Tibial nerve (tissue), 4 donors: Measurements from ENCODE around the gene NPHP3. TPM values are rescaled to one million over a fixed set of nuclear protein-coding genes. Genes with fewer than 3 reads are reported as not detected.
A peak's percentile ranks its signal among the peaks of the same experiment; 100 is the strongest.

Experiments used
- DNase-seq, 2 donors: peaks; one replicate each; pipeline ENCODE4 v3.0.0-alpha.2; 2019; ENCODE audit warnings: low spot score in 2 of 2
- H3K27ac ChIP-seq, 4 donors: fragments of 200-600 bp; sonication (generic) in 3 of 4; one replicate each; pipeline ENCODE4 v1.5.1; 2017 to 2019; ENCODE audit warnings: mild to moderate bottlenecking in 1 of 4
- H3K27me3 ChIP-seq, 2 donors: fragments of 200-600 bp; sonication (generic) in 1 of 2; one replicate each; pipeline versions ENCODE4 v1.5.1 to v1.6.0; 2017 to 2019
- H3K36me3 ChIP-seq, 3 donors: fragments of 200-600 bp; sonication (generic); one replicate each; pipeline ENCODE4 v1.5.1; 2018 to 2019
- H3K4me1 ChIP-seq, 4 donors: fragments of 200-600 bp; sonication (generic) in 3 of 4; one replicate each; pipeline ENCODE4 v1.5.1; 2017 to 2019
- H3K4me3 ChIP-seq, 4 donors: fragments of 200-600 bp; sonication (generic) in 3 of 4; one replicate each; pipeline ENCODE4 v1.5.1; 2017 to 2019; ENCODE audit warnings: mild to moderate bottlenecking in 1 of 4, moderate library complexity in 1 of 4
- H3K9me3 ChIP-seq, 4 donors: fragments of 200-600 bp; sonication (generic) in 3 of 4; one replicate each; pipeline ENCODE4 v1.5.1; 2017 to 2019
- CTCF ChIP-seq, 5 experiments: fragments of 200-600 bp in 3 of 5; fragments of 450-650 bp in 2 of 5; sonication (generic) in 3 of 5; IDR thresholded peaks; one replicate each; pipeline ENCODE4 v1.5.1; 2016 to 2019; ENCODE audit warnings: antibody characterized with exemption in 5 of 5, mild to moderate bottlenecking in 3 of 5, moderate library complexity in 2 of 5
- EP300 ChIP-seq, 2 donors: sonication (generic); formaldehyde crosslinking; IDR thresholded peaks; one replicate each; pipeline ENCODE4 v1.6.1; 2017; ENCODE audit warnings: antibody characterized with exemption in 2 of 2, mild to moderate bottlenecking in 1 of 2
- POLR2A ChIP-seq, 2 donors: fragments of 450-650 bp; IDR thresholded peaks; one replicate each; pipeline ENCODE4 v1.6.1; 2017; ENCODE audit warnings: antibody characterized with exemption in 2 of 2, mild to moderate bottlenecking in 2 of 2, moderate library complexity in 2 of 2
- WGBS, 2 donors: methylation state at CpG; one replicate each; pipeline ENCODE4 v1.1.5; 2018; 5-methylcytosine and 5-hydroxymethylcytosine counted together
- total RNA-seq, 4 donors: library from RNA; depleted of rRNA; stranded (reverse); fragments of >200 nt; gene quantifications; one replicate each; pipeline ENCODE4 v1.1.0, GENCODE V29; 2016

NPHP3 gene
- total RNA-seq, 4 donors from 2014 or later = 52.2 to 92.9 (median 69.4) TPM

GRCh38 chr3:132652640-132653270 lies 69.5 kb downstream of the NPHP3 start:
- H3K4me1 ChIP-seq = peaks cover 0 to 24% (median 2%) of the 10 kb centered on the region in 4 donors
- H3K4me3 ChIP-seq = no peak overlapping the region
- 90 to 96% methylated on average over 1 of the region's 1 CpG for WGBS, 2 donors
- peak in 1 of 2 donors; percentile 11 for TF ChIP-seq EP300 (IDR thresholded peaks at IDR 0.05)
- TF ChIP-seq CTCF (IDR thresholded peaks at IDR 0.05) = no peak
- H3K27ac ChIP-seq = no peak overlapping the region
- no peak for DNase-seq
- H3K9me3 ChIP-seq = no peaks in the 10 kb centered on the region
- no peaks in the 10 kb centered on the region for H3K36me3 ChIP-seq
- H3K27me3 ChIP-seq = no peaks in the 10 kb centered on the region

- Histone ChIP-seq H3K27ac (no peak overlapping the region), H3K9me3 (no peaks in the 10 kb centered on the region), H3K4me3 (no peak overlapping the region), H3K36me3 (no peaks in the 10 kb centered on the region), H3K27me3 (no peaks in the 10 kb centered on the region), H3K4me1 (peaks cover 0 to 23% (median 2%) of the 10 kb centered on the region in 4 donors)
- DNase-seq = no peak
- no peak for TF ChIP-seq POLR2A (IDR thresholded peaks at IDR 0.05)
- TF ChIP-seq CTCF (IDR thresholded peaks at IDR 0.05) = no peak
- no peak for TF ChIP-seq EP300 (IDR thresholded peaks at IDR 0.05)
- WGBS, 2 donors = 77 to 88% methylated on average over 1 of the region's 1 CpG
Observed at GRCh38 chr3:132650153-132650552, 72.1 kb downstream of the NPHP3 start.

- no peaks in the 10 kb centered on the region for H3K27me3 ChIP-seq
- H3K9me3 ChIP-seq = no peaks in the 10 kb centered on the region
- H3K4me3 ChIP-seq = no peak overlapping the region
- 82 to 96% methylated on average over 1 of the region's 1 CpG for WGBS, 2 donors
- H3K36me3 ChIP-seq = peaks cover 0 to 22% (median 0%) of the 10 kb centered on the region in 3 donors
- TF ChIP-seq CTCF (IDR thresholded peaks at IDR 0.05) (no peak), POLR2A (IDR thresholded peaks at IDR 0.05) (no peak), EP300 (IDR thresholded peaks at IDR 0.05) (no peak)
- no peak overlapping the region for H3K27ac ChIP-seq
- DNase-seq = no peak
- peaks cover 0 to 3% (median 0%) of the 10 kb centered on the region in 4 donors for H3K4me1 ChIP-seq
Observed at GRCh38 chr3:132645058-132645457, 77.2 kb downstream of the NPHP3 start.

GRCh38 chr3:132643366-132643765 lies 78.8 kb downstream of the NPHP3 start:
- no peak overlapping the region for H3K27ac ChIP-seq
- DNase-seq = no peak
- H3K4me3 ChIP-seq = no peak overlapping the region
- H3K27me3 ChIP-seq = no peaks in the 10 kb centered on the region
- 65 to 76% methylated on average over 2 of the region's 2 CpGs for WGBS, 2 donors
- H3K9me3 ChIP-seq = no peaks in the 10 kb centered on the region
- TF ChIP-seq CTCF (IDR thresholded peaks at IDR 0.05) = no peak
- no peak for TF ChIP-seq EP300 (IDR thresholded peaks at IDR 0.05)
- no peak for TF ChIP-seq POLR2A (IDR thresholded peaks at IDR 0.05)
- H3K36me3 ChIP-seq = peaks cover 0 to 37% (median 0%) of the 10 kb centered on the region in 3 donors
- no peaks in the 10 kb centered on the region for H3K4me1 ChIP-seq

GRCh38 chr3:132642539-132642847 lies 79.7 kb downstream of the NPHP3 start:
- 57 to 66% methylated on average over 2 of the region's 2 CpGs for WGBS, 2 donors
- H3K27me3 ChIP-seq = no peaks in the 10 kb centered on the region
- H3K9me3 ChIP-seq = no peaks in the 10 kb centered on the region
- no peak for DNase-seq
- no peak overlapping the region for H3K27ac ChIP-seq
- H3K4me3 ChIP-seq = no peak overlapping the region
- TF ChIP-seq POLR2A (IDR thresholded peaks at IDR 0.05) = no peak
- TF ChIP-seq CTCF (IDR thresholded peaks at IDR 0.05) = no peak
- no peak for TF ChIP-seq EP300 (IDR thresholded peaks at IDR 0.05)
- no peaks in the 10 kb centered on the region for H3K4me1 ChIP-seq
- H3K36me3 ChIP-seq = peaks cover 0 to 45% (median 0%) of the 10 kb centered on the region in 3 donors
